ENCODE data around the gene PMS2. TPM values are rescaled to one million over a fixed set of nuclear protein-coding genes. Genes with fewer than 3 reads are reported as not detected.

The PMS2 gene
- total and polyA plus RNA-seq, 9 of the 15 experiments (the other 6 are each of a cell fraction or from before 2014, with no cell fraction given) = 4.9 to 27.6 (median 16.5) TPM

- TF ChIP-seq GABPA (tag; conservative IDR thresholded peaks at IDR 0.05; ENCODE audit: low read depth) (peak; percentile 23; the same call in 1 of the 2 replicates), REST (IDR thresholded peaks at IDR 0.05; ENCODE audit: borderline replicate concordance) (no peak), REST (CRISPR knock-in tag; IDR thresholded peaks at IDR 0.05; ENCODE audit: low read depth) (no peak), FUS (optimal IDR thresholded peaks at IDR 0.05; ENCODE audit: low read depth, low read length) (no peak), THRB (CRISPR knock-in tag; conservative IDR thresholded peaks at IDR 0.05) (peak; percentile 69; the same call in 1 of the 2 replicates), ZNF551 (CRISPR knock-in tag; IDR thresholded peaks at IDR 0.05) (no peak), RBM25 (IDR thresholded peaks at IDR 0.05; ENCODE audit: low read depth, low read length, severe bottlenecking) (no peak), THRAP3 (IDR thresholded peaks at IDR 0.05; ENCODE audit: borderline replicate concordance) (no peak), ZNF263 (CRISPR knock-in tag; IDR thresholded peaks at IDR 0.05; ENCODE audit: borderline replicate concordance) (no peak), RAD51 (IDR thresholded peaks at IDR 0.05; ENCODE audit: borderline replicate concordance, low read depth) (no peak), THAP7 (CRISPR knock-in tag; IDR thresholded peaks at IDR 0.05) (no peak), ZNF3 (CRISPR knock-in tag; IDR thresholded peaks at IDR 0.05) (no peak), ARNT (IDR thresholded peaks at IDR 0.05) (no peak; a peak in 1 of 4 replicates), FOXP4 (CRISPR knock-in tag; IDR thresholded peaks at IDR 0.05; ENCODE audit: borderline replicate concordance) (no peak), SNIP1 (IDR thresholded peaks at IDR 0.05; ENCODE audit: low read depth) (no peak), ARHGAP35 (IDR thresholded peaks at IDR 0.05; ENCODE audit: partially characterized antibody) (no peak)
These were observed 7.2 kb upstream of the PMS2 start (continued) for GRCh38 chr7:6015917-6016652.
